Measurements from ENCODE around the gene RHBDF2. TPM values are rescaled to one million over a fixed set of nuclear protein-coding genes. Genes with fewer than 3 reads are reported as not detected.

The RHBDF2 gene
- total and polyA plus RNA-seq, 2 donors (not counting 3 experiments of a cell fraction or from before 2014, with no cell fraction given): 25.5 to 38.5 TPM

- H3K9me1 ChIP-seq (replicated peaks; ENCODE audit: control insufficient read depth, extremely low read depth, insufficient read depth, low read length): no peaks in the 10 kb centered on the region
- no peak overlapping the region for H2AFZ ChIP-seq (ENCODE audit: low read depth, low read length)
- peaks cover 17 to 19% of the 10 kb centered on the region in 2 experiments for H3K27me3 ChIP-seq (ENCODE audit: control insufficient read depth in 2 of 2, insufficient read depth in 2 of 2, low read length in 2 of 2)
- no TSS peak for BruUV-seq (replicated peaks)
- H3K79me2 ChIP-seq (ENCODE audit: control insufficient read depth, insufficient read depth, low read length): no peaks in the 10 kb centered on the region
- H3K27ac ChIP-seq (ENCODE audit: insufficient read depth, low read depth, low read length): no peak overlapping the region
- POLR2A ChIA-PET: no interaction called here
- no peak overlapping the region for H3K4me3 ChIP-seq (replicated peaks in 1 of 3; ENCODE audit: insufficient read depth in 1 of 3, low read depth in 1 of 3, low read length in 3 of 3)
- dilution Hi-C loops (cut with MboI; ENCODE audit: extremely low pct_ligation_motif_present, low sequenced_read_pairs): no loop called here
- no peaks in the 10 kb centered on the region for H3K9me3 ChIP-seq (replicated peaks; ENCODE audit: control insufficient read depth, insufficient read depth, low read length)
- intact Hi-C loops (cut with micrococcal nuclease): no loop called here
- CTCF ChIA-PET: interaction anchor here (1.0 to 2.6 kb wide), 6 partner anchors 8 to 88 kb away, joined by 3 to 17 read pairs (median 6); no protein-coding TSS in a partner anchor
- no peak for TF ChIP-seq CTCF (IDR thresholded peaks at IDR 0.05; ENCODE audit: extremely low read depth in 1 of 2, insufficient read depth in 1 of 2, low read depth in 1 of 2, low read length in 2 of 2)
- no peak for TF ChIP-seq POLR2AphosphoS5 (IDR thresholded peaks at IDR 0.05; ENCODE audit: insufficient read depth, low read depth, low read length)
- TF ChIP-seq FOS (IDR thresholded peaks at IDR 0.05; ENCODE audit: borderline replicate concordance, insufficient read depth, low read length): no peak
- TF ChIP-seq JUN (IDR thresholded peaks at IDR 0.05; ENCODE audit: borderline replicate concordance, insufficient read depth, insufficient read length, low read depth): no peak
- no peak for TF ChIP-seq EZH2 (IDR thresholded peaks at IDR 0.05; ENCODE audit: borderline replicate concordance, low read depth, low read length, severe bottlenecking)
- TF ChIP-seq MYC (IDR thresholded peaks at IDR 0.05; ENCODE audit: low read depth, low read length): no peak
- no peak for TF ChIP-seq GATA2 (IDR thresholded peaks at IDR 0.05; ENCODE audit: insufficient read depth, insufficient read length, low read depth, low read length)
- no peak for TF ChIP-seq MAX (IDR thresholded peaks at IDR 0.05; ENCODE audit: insufficient read depth, insufficient read length)
- no peak overlapping the region for H3K4me2 ChIP-seq (ENCODE audit: insufficient read depth, low read length)
- H3K36me3 ChIP-seq (ENCODE audit: control insufficient read depth in 2 of 2, extremely low read depth in 1 of 2, insufficient read depth in 2 of 2, low read length in 2 of 2): no peaks in the 10 kb centered on the region
- no peak overlapping the region for H3K9ac ChIP-seq (replicated peaks; ENCODE audit: extremely low read depth, insufficient read depth, low read length)
- DNase-seq (ENCODE audit: low read depth, low spot score) (no peak), FAIRE-seq (no peak)
- no peaks in the 10 kb centered on the region for H3K4me1 ChIP-seq (ENCODE audit: control insufficient read depth, extremely low read depth, insufficient read depth, low read length)
- no peaks in the 10 kb centered on the region for H4K20me1 ChIP-seq (replicated peaks; ENCODE audit: control insufficient read depth, extremely low read depth, insufficient read depth, low read length)
Observed at GRCh38 chr17:76535788-76536510, 34.7 kb upstream of the RHBDF2 start.
